H1 (cell line): ENCODE data around the gene MEP1A.

Experiments used
- CBX5 ChIP-seq: fragments of 300-800, 300-1000 bp; sonication (generic); IDR thresholded peaks from 2 replicates; pipeline ENCODE4 v1.7.1; 2016; ENCODE audit warnings: antibody characterized with exemption, low read length, low read depth
- CREB1 ChIP-seq: IDR thresholded peaks from 2 replicates; pipeline ENCODE4 v1.6.1; 2012; ENCODE audit warnings: inconsistent platforms
- CTCF ChIP-seq, 3 experiments: IDR thresholded peaks; 1 replicate in 2 of 3; 2 replicates in 1 of 3; pipeline versions ENCODE4 v1.5.1 to v1.6.1; 2011; ENCODE audit warnings: low read length in 3 of 3, mild to moderate bottlenecking in 3 of 3, inconsistent platforms in 2 of 3, low read depth in 1 of 3, moderate library complexity in 1 of 3; ENCODE audit not compliant: insufficient read depth in 1 of 3; ENCODE audit errors: control extremely low read depth in 1 of 3
- EP300 ChIP-seq, 2 experiments: IDR thresholded peaks; 1 replicate in 1 of 2; 2 replicates in 1 of 2; pipeline ENCODE4 v1.6.1; 2011 to 2012; ENCODE audit warnings: low read depth in 2 of 2, low read length in 2 of 2, mild to moderate bottlenecking in 2 of 2, borderline replicate concordance in 1 of 2, inconsistent platforms in 1 of 2, moderate library complexity in 1 of 2
- EZH2 ChIP-seq: fragments of 200-600 bp; sonication (generic); IDR thresholded peaks from 2 replicates; pipeline ENCODE4 v1.7.1; 2012; ENCODE audit warnings: low read depth, mild to moderate bottlenecking, moderate library complexity, low read length, inconsistent platforms; ENCODE audit not compliant: severe bottlenecking
- SUZ12 ChIP-seq: fragments of 200-600 bp; sonication (generic); IDR thresholded peaks from 2 replicates; pipeline ENCODE4 v1.6.1; 2012; ENCODE audit warnings: mild to moderate bottlenecking, inconsistent platforms, low read length, moderate library complexity, mixed read lengths
- TAF1 ChIP-seq: IDR thresholded peaks from 2 replicates; pipeline ENCODE4 v1.6.1; 2011; ENCODE audit warnings: mild to moderate bottlenecking, low read depth, low read length
- TCF12 ChIP-seq: IDR thresholded peaks from 2 replicates; pipeline ENCODE4 v1.6.1; 2011; ENCODE audit warnings: low read depth, mild to moderate bottlenecking, low read length
- YY1 ChIP-seq: IDR thresholded peaks from 2 replicates; pipeline ENCODE4 v1.6.1; 2011; ENCODE audit warnings: low read depth, mild to moderate bottlenecking, low read length

- TF ChIP-seq YY1 (no peak), EP300 (IDR thresholded peaks at IDR 0.05; ENCODE audit: borderline replicate concordance in 1 of 2, low read depth in 2 of 2, low read length in 2 of 2) (no peak), CTCF (IDR thresholded peaks at IDR 0.05; ENCODE audit: control extremely low read depth in 1 of 3, insufficient read depth in 1 of 3, low read depth in 1 of 3, low read length in 3 of 3) (no peak), CBX5 (no peak), SUZ12 (no peak), EZH2 (no peak), TAF1 (no peak), TCF12 (no peak), CREB1 (no peak)
Observed at GRCh38 chr6:46776070-46776712, 17.0 kb upstream of the MEP1A start.
